HG03280 (cell line): ENCODE measurements around the gene AKAP8L.

ENCODE experiments used
- ATAC-seq: cut with Tn5 transposase; IDR thresholded peaks from one replicate; pipeline ENCODE4 v1.9.1; 2021; ENCODE audit warnings: mild to moderate bottlenecking, moderate library complexity; ENCODE audit not compliant: unreplicated experiment

AKAP8L gene

GRCh38 chr19:15432629-15433518 lies 14.1 kb upstream of the AKAP8L start:
- peak; percentile 75 for ATAC-seq

DNA sequence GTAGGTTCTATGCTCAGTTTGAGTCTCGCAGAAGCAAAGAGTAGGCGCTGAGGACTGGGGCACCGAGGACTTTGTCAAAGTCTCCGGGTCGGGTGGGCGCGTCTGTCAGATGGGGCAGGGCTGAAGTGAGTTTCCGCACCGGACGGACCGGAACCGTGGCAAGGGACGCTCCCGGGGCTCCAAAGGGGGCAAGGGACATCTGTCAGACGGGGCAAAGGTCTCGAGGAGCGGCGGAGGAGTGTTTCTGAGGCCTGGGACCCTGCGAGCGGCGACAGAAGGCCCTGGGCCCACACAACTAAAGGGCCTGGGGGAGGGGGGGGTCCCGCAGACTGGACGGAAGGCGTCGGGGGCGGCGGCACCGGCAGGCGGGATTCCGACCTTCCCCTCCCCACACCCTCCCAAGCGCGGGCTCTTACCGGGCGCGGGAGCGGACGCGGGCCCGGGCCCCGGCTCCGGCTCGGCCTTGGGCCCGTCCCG lies 13.3 kb upstream of the AKAP8L start:
- no peak for ATAC-seq

DNA sequence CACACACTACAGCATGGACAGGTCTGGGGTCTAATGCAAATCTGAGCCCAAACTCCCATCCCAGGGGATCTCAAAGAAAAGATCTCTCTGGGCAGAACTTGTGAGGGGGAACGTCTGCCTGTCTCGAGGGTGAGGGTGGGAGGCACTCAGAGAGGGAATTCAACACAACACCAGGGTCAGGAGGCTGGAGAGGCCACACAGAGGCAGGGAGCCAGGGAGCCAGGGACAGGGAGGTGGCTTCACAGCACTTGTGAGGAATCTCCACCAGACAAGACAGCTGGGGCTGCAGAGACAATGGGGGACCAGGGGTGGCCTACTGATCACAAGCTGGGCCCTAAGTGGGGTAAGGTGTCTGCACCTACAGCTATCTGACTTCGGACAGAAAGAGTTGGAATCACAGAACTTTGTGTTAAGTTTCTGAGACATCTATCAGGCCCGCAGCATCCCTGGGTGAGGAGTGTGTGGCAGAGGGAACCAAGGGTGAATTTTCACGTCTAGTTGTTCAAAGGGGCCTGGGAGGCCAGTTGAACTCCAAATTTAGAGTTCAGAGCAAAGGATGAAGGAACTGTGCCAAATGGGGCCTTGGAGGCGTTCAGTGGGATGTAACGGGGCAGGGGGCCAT lies 12.7 kb upstream of the AKAP8L start:
- no peak for ATAC-seq

GRCh38 chr19:15430526-15431120 lies 11.8 kb upstream of the AKAP8L start:
- no peak for ATAC-seq

DNA sequence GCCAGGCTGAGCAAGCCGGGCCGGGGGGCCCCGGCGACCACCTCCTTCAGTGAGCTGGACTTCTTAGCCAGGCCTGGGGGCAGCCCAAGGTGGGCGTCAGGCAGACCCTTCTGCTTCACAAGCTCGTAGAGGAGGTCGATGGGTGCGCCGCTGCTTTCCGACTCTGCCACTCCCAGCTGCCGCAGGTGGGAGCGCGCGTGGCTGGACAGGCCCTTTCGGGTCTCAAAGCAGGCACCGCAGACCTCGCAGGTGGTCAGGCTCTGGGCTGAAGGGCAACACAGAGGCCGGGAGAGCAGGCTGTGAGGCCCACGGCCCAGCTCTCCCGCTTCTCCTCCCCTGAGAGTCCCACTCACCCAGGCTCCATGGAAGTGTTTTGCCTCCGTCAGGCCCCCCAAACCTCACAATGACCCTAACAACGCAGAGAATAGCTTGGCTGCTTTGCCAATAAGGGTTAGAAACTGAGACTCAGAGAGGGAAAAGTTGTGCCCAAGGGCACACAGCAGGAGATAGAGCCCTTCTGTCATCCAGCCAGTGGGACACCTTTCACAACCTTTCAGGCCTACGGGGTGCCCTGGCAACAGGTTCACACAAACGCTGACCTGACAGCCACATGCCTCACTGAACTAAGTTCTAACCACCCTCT lies 11.2 kb upstream of the AKAP8L start:
- ATAC-seq = no peak

- ATAC-seq = no peak
Measured at GRCh38 chr19:15428956-15429824, 10.4 kb upstream of the AKAP8L start.

GRCh38 chr19:15427991-15428471 lies 9.2 kb upstream of the AKAP8L start:
- no peak for ATAC-seq

- no peak for ATAC-seq
Measured at GRCh38 chr19:15427350-15427700, 8.5 kb upstream of the AKAP8L start.

DNA sequence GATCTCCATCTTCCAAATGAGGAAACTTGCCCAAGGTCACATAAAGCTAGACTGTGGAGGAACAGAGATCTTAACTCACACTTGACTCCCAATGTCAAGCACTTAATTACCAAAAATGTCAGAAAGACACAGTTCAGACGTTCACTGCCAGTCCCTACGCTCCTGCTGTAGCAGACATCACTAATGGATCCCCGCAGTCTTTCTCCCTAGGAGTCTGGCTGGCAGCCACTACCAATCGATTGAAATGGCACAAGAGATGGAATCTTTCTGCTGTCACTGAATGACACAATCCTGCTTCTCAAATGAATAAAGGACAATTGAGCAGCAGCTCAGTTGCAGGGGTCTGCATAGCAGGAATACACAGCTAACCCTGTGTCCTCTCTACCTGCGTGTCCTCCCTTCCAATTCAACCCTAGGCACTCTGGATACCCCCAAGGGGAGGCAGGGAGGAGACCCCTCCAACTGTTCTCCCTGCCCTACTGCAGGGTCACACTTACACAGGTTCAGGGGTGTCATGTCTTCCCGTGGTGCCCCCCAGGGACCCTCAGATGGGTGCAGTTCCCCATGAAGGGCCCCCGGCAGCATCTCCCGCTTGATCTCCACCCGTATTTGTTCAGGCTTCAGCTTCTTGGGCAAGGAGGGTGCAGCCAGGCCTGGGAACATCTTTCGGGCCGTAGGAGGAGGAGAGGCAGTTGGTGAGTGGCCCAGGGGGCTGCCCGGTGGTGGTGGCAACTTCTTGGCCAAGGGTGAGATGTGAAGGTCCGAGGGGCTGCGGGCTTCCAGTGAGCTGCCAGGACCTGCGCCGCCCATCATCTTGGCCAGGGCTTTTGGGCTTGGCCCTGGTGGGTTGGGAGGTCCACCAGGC lies 7.9 kb upstream of the AKAP8L start:
- ATAC-seq = no peak

- ATAC-seq = no peak
Measured at GRCh38 chr19:15425321-15425950, 6.6 kb upstream of the AKAP8L start.

- ATAC-seq = no peak
Measured at GRCh38 chr19:15424692-15425272, 6.0 kb upstream of the AKAP8L start.

GRCh38 chr19:15424121-15424520 lies 5.3 kb upstream of the AKAP8L start:
- no peak for ATAC-seq

DNA sequence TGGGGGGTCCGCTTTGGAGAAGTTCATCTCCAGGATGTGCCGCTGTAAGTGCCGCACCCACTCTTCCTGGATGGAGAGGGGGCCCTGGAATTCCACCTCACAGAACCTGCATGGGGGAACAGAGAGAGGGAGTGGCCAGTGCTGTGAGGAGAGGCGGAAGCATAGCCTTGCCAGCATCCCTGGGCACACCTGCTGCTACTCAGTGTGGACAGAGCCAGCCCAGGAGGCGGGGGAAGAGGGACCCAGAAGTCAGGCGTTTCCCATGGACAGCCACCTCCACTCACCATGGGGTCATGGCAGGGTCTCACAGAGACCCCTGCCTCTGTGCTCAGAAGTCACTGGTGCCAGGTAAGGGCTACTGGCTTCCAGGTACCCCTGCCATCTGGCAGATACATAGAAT lies 4.3 kb upstream of the AKAP8L start:
- no peak for ATAC-seq

DNA sequence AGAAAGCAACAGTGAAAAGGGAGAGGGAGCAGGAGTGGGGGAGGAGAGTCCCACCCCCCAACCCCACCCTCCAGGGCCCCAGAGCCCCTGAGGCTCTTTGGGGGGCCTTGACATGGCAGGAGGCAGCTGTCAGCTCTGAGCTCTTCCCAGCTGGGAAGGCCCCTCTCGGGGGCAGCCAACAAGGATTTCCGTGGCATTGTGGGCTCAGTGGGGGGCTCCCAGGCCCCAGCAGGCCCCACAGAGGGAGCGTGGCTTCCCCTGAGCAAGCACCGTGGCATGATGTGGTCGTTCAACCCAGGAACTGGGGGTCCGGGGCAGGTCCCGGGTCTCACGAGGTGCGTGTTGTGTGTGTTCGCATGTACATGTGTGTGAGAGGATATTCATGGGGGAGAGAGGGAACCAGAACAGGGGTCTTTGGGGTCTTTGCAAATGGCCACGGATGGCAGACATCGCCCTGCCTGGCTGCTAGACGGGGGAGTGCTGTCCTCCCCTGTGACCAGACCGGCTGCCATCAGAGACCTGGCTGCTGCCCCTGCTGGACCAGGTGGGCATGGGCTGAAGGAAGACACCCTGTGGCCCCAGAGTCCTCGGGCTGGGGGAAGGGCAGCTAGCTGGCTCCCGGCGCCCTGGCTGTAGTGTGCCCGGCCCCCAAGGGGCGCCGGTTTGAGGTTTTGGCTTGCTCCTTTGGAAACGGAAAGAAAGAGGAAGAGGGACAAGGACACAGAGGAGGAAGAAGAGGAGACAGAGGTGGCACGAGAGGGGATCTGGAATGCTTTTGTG lies 3.7 kb upstream of the AKAP8L start:
- no peak for ATAC-seq

DNA sequence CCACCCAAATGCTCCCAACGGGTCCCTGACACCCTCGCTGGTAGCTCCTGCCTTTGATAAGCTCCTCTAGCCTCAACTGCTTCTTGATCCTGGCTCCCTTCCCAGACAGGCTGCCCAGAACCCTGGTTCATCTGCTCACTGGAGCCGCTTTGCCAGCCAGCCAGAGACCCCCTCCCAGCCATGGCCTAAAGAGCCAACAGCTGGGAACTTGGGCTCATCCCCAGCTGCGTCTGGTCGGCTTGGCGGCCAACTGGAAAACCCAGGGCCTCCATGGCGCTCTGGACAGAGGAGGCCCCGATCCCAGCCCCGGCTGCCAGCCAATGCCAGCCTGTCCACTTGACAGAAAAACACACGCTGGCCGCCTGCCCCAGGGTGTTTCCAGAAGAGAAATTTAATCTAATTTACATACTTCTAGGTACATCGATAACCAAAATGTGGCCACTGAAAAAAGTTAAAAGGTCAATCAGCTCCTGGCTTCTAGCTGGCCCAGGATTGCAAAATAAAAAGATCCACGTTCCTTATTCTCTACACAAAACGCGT lies 3.0 kb upstream of the AKAP8L start:
- ATAC-seq = no peak

- no peak for ATAC-seq
Measured at GRCh38 chr19:15421136-15421695, 2.4 kb upstream of the AKAP8L start.

GRCh38 chr19:15419413-15420025 lies 731 bp upstream of the AKAP8L start:
- no peak for ATAC-seq
